SK-MEL-5 (cell line): Measurements from ENCODE around the gene CRYGN. TPM values are rescaled to one million over a fixed set of nuclear protein-coding genes. Genes with fewer than 3 reads are reported as not detected.

Experiments
- DNase-seq: peaks from one replicate; pipeline ENCODE4 v3.0.0-alpha.2; 2016; ENCODE audit warnings: low read depth, low spot score
- in situ Hi-C: cut with HindIII; loops from 2 replicates; pipeline ENCODE4 v1.10.0; 2016; ENCODE audit warnings: low sequenced_read_pairs, high pct_unique_total_duplicates, low pct_unique_long_range_greater_than_20kb
- total RNA-seq: library from RNA; depleted of rRNA; stranded (reverse); fragments of >200 nt; shearing (Covaris generic); gene quantifications from 2 replicates; pipeline ENCODE4 v1.2.3, GENCODE V29; 2014

Gene CRYGN
- total RNA-seq, 1 experiment from 2014 or later = not detected

- DNase-seq = no peak
- in situ Hi-C loops = no loop called here
Observed at GRCh38 chr7:151390598-151391357, 49.2 kb downstream of the CRYGN start.

DNA sequence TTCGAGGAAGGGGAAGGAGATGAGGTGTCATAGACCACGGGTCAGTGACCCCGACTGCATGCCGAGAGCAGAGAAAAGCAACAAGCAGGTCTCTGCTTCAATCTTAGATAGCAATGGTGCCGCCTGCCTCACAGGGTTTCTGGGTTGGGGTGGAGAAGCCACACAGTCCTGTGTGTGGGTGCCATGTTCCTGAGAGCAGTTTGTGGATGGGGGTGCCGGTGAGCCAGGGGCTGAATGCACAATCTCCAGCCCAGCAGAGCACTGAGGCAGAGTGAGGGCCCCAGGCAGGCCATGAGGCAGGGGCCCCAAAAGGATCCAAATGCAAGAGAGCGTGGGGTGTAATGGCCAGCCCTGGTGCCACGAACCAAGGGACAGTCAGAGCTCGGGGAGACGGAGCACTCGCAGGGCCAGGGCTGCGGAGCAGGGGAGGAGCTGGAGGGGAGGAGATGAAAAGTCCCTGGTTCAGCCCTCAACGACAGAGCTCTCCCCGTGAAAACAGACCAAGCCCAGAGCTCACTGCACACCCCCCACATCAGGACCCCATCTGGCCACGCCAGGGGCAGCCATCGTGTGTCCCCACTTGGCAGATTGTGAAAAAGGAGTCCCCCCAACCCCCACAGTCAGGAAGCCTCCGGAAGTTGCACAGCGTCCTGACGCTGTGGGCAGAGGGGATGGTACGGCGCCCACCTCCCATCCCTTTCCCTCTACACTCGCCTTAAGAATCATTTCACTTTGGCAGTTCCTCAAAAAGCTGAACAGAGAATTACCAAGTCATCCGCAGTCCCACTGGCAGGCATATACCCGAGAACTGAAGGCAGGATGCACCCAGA is 50.0 kb downstream of the CRYGN start:
- in situ Hi-C loops = no loop called here

GRCh38 chr7:151389096-151389767 is 50.7 kb downstream of the CRYGN start:
- no peak for DNase-seq
- in situ Hi-C loops = no loop called here

More for the DNA sequence above, 50.0 kb downstream of the CRYGN start:
- DNase-seq = no peak

- DNase-seq = no peak
- in situ Hi-C loops = no loop called here
Observed at GRCh38 chr7:151388430-151388829, 51.5 kb downstream of the CRYGN start.

DNA sequence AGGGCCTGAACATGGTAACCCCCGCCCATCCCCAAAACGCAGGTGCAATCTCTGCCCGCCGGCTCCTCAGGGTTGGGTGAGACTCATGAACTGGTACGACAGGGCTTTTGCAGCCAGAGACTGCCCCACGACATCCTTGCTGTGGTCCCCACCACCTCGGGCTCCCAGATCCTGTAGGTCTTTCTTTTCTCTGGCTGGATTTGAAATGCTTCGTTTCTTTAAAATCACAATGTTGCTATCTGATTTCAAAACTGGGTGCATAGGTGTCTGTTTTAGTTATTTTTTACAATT is 52.0 kb downstream of the CRYGN start:
- in situ Hi-C loops = no loop called here
- DNase-seq = no peak

DNA sequence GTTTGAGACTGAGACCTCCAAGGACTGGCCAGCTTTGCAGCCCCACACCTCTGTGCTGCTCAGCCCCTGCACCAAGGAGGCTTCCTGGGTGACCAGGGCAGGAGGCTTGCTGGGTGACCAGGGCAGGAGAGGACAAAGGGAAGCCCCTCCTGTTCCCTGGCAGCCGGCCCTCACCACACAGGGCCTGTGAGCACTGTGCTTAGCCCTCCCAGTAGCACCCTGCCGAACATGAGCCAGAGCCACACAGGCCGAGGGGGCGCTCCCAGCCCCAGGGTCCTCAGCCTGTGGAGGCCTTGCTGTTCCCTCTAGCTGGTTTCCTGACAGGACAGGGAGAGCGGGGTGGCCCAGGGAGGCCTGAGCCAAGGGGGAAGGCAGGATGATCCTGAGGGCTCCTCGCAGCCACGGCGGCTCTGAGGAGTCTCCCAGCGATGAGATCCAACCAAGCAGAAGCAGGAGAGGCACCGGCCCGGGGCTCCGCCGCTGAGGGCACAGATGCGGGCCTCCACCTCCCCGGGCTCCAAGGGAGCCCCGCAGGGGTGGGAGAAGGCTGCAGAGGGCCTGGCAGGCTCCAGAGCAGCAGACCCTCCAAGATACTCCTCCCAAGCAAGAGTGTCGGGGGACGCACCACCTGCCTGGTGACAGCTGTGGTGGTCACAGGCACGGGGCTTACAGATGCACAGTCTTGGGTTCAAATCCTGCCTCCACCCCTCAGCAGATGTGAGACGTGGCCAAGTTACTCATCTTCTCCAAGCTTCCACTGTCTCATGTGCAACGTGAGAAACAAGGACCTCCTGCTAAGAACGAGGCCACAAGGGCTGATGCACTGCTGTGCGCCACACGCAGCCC is 52.6 kb downstream of the CRYGN start:
- DNase-seq = no peak
- in situ Hi-C loops = no loop called here

DNA sequence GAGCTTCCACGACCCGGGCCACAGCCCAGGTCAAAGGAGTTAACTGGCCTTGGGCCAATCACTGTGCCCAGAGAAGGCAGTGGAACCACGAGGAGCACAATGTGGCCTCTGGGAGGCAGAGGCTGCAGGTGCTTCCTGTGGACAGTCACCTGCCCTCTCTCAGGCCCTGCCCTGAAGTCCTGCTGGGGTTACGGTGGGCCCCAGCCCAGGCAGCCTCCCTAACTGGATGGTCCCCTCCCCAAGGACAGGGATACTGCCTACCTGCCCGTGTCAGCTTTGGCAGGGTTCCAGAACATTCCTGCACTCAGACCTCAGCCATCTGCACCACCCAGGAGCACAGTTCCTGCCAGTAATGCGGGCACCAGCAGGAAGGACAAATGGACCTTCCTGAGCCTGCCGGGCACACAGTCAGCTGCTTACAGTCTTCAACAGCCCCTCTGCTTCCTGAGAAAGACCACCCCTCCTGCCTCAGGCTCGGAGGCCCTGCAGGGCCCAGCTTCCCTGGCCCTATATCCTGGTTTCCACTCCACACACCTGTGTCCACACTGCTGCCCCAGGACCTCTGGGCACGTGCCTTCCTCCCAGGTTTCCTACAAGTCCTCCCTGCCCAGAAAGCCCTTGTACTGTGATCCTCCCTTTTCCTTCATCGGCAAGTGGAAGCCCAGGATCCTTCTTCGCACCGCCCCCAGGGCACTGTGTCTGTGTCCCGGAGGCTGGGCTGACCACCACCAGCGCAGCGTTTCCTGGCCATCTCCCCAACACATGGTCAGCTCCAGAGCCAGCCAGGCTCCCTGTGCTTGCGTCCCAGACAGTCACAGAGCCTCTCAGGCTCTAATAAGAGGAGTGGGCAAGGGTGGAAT is 53.4 kb downstream of the CRYGN start:
- in situ Hi-C loops = no loop called here
- no peak for DNase-seq

DNA sequence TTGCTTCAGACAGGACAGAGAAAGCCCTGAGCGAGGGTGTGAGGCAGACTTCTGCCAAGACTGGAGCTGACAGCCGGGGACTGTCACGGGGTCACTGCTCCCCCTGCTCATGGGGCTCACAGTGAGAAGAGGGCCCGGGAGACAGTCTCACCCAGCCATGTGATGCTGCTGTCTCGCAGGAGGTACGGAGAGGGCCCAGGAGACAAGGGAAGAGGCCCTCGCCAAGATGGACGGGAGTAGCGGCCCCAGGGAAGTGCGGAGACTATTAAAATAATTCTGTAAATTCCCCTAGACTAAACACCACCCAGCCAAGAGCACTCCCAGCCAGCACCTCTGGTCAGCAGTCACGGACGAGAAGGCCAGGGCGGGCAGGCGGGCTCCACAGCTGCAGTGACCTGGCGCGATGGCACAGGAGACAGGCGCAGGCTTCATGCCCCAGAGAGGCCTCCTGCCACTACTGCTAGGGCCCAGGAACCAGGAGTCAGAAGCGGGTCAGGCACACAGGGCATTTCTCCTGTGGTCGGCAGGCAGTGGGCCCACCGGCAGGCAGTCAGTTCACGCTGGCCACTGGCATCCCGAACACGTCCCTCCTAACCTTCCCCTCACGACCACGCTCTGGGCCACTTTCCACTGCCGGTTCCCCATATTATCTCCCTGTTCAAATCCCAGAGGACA is 54.2 kb downstream of the CRYGN start:
- DNase-seq = no peak
- in situ Hi-C loops = no loop called here

GRCh38 chr7:151384776-151385625 is 54.9 kb downstream of the CRYGN start:
- in situ Hi-C loops = no loop called here
- no peak for DNase-seq

- no peak for DNase-seq
- in situ Hi-C loops = no loop called here
Observed at GRCh38 chr7:151384352-151384697, 55.6 kb downstream of the CRYGN start.

DNA sequence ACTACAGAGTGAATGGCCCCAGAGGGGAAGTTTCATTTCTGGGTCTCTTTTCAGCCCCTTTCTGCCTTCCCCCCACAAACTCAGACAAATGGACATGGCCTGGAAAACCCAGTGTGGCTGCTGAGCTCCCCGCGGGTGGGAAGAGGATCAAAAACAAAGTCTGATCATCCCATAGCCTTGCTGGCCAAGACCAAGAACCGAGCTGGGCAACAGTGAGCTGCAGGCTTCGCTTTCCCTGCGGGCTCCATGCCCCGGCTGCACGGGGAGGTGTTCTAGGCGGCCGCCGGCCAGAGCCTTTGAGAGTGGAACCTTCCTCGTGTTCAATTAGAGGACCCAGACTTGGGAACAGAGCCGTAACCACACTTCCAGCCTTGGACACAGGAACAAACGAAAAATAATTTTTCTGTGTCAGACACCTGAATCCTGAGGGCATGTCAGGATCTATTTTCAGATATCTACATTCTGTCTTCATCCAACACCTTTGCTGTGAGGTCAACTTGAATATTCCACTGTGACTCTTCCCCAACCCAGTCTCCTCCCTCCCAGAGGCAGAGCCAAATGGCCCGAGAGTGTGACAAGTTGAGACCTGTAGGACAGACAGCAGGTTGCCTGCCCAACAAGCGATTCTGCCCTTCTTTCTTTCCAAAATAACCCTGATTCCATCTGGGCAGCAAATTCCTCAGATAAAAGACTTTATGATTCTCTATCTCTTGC is 56.1 kb downstream of the CRYGN start:
- in situ Hi-C loops = no loop called here
- DNase-seq = no peak

DNA sequence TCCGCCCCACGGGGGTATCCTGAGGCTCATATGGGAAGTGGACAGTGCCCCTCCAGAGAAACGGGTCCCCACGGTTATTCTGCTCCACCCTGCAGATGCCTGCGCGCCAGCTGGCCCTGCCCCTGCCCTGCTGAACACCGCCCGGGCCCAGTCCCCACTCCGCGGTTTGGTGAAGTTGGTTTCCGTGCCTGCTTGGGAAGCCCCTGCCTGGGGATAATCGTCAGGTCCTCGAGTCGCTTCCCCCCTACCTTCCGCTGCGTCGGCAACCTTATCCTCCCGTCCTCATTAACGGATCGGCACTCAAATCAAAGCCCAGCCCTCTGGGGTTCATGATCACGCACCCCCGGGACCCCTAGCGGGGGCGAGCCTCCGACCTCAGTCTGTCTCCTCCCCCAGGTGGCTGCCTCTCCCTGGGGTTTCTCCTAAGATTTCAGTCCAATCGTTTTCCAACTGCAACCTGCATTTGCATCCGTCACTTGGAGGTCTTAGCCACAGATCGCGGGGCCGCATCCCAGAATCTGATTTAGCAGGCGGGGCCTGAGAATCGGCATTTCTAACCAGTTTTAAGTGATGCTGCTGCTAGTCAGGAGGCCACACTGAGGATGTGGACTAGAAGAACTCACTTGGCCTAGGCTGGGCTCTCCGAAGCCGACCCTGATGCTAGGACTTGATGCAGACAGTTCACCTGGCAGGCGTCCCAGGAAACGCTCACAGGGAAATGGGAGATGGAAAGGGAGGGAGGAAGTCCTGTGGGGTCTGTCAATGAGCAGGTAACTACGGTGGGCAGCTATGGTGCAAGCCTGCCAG is 57.7 kb downstream of the CRYGN start:
- in situ Hi-C loops = no loop called here
- DNase-seq = no peak

GRCh38 chr7:151381348-151382078 is 58.4 kb downstream of the CRYGN start:
- in situ Hi-C loops = no loop called here
- DNase-seq = no peak

DNA sequence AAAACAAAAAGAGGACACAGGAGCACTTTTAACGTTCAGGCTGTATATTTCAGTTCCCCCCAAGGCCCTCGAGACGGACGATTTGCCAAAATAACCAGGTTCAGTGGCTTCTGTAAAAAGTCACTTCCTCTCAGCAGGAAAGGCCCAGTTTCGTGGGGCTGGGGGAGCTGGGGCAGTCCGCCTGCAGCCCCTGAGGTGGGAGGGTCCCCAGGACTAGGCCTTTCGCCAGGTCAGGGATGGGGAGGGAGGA is 58.9 kb downstream of the CRYGN start:
- no peak for DNase-seq
- in situ Hi-C loops = no loop called here
